ENCODE data around the gene CALHM2. TPM values are rescaled to one million over a fixed set of nuclear protein-coding genes. Genes with fewer than 3 reads are reported as not detected.

The CALHM2 gene
- total RNA-seq, 1 experiment from 2014 or later: 1.9 TPM

- TF ChIP-seq TEAD4 (CRISPR knock-in tag; IDR thresholded peaks at IDR 0.05): no peak
- no peak for TF ChIP-seq ZNF138 (CRISPR knock-in tag; conservative IDR thresholded peaks at IDR 0.05)
- TF ChIP-seq ZBTB21 (CRISPR knock-in tag; IDR thresholded peaks at IDR 0.05; ENCODE audit: borderline replicate concordance): no peak
- TF ChIP-seq SMAD4 (CRISPR knock-in tag; IDR thresholded peaks at IDR 0.05): no peak
- no peak for TF ChIP-seq ZNF512 (CRISPR knock-in tag; IDR thresholded peaks at IDR 0.05; ENCODE audit: borderline replicate concordance)
- no peak for TF ChIP-seq ZBTB43 (CRISPR knock-in tag; IDR thresholded peaks at IDR 0.05)
- TF ChIP-seq IRF1 (CRISPR knock-in tag; IDR thresholded peaks at IDR 0.05): no peak
- no peak for TF ChIP-seq SOX15 (CRISPR knock-in tag; IDR thresholded peaks at IDR 0.05)
- TF ChIP-seq SMAD3 (CRISPR knock-in tag; IDR thresholded peaks at IDR 0.05; ENCODE audit: borderline replicate concordance): no peak
- no peak for TF ChIP-seq GTF2I (CRISPR knock-in tag; conservative IDR thresholded peaks at IDR 0.05)
- TF ChIP-seq TEAD1 (CRISPR knock-in tag; IDR thresholded peaks at IDR 0.05): no peak
- TF ChIP-seq HMGXB4 (CRISPR knock-in tag; IDR thresholded peaks at IDR 0.05): no peak
- TF ChIP-seq ZNF532 (CRISPR knock-in tag; IDR thresholded peaks at IDR 0.05; ENCODE audit: borderline replicate concordance): no peak
- TF ChIP-seq ZNF425 (CRISPR knock-in tag; conservative IDR thresholded peaks at IDR 0.05): no peak
- TF ChIP-seq E2F5 (CRISPR knock-in tag; IDR thresholded peaks at IDR 0.05): no peak
- no peak for TF ChIP-seq MAX (CRISPR knock-in tag; IDR thresholded peaks at IDR 0.05)
- no peak for ATAC-seq
- CTCF ChIA-PET: no interaction called here
- H3K36me3 Mint-ChIP-seq: peaks cover 81% of the 10 kb centered on the region
- H3K27me3 Mint-ChIP-seq (ENCODE audit: low read depth): no peaks in the 10 kb centered on the region
- DNase-seq (ENCODE audit: low spot score): no peak
- no peaks in the 10 kb centered on the region for H3K9me3 Mint-ChIP-seq
- no peak overlapping the region for H3K4me3 Mint-ChIP-seq
- POLR2A ChIA-PET: no interaction called here
- H3K27ac Mint-ChIP-seq: no peak overlapping the region
- H3K4me1 Mint-ChIP-seq: no peaks in the 10 kb centered on the region
Measured at GRCh38 chr10:103431902-103432301, 20.3 kb downstream of the CALHM2 start.
